Mononuclear cell (primary cell): ENCODE data around the gene LDB2. TPM values are rescaled to one million over a fixed set of nuclear protein-coding genes. Genes with fewer than 3 reads are reported as not detected.

Experiments
- H3K27me3 ChIP-seq: 2 replicates; pipeline ENCODE4 v1.6.0; 2011; ENCODE audit warnings: low read length, control low read depth; ENCODE audit not compliant: insufficient read depth
- H3K4me1 ChIP-seq: 2 replicates; pipeline ENCODE4 v1.5.1; 2011; ENCODE audit warnings: mild to moderate bottlenecking, low read length, control low read depth; ENCODE audit not compliant: insufficient read depth
- H3K4me3 ChIP-seq: 2 replicates; pipeline ENCODE4 v1.5.1; 2011; ENCODE audit warnings: mild to moderate bottlenecking, low read length, moderate library complexity
- H3K9me3 ChIP-seq: 2 replicates; pipeline ENCODE4 v1.5.1; 2011; ENCODE audit warnings: low read depth, mild to moderate bottlenecking, control low read depth, low read length
- total RNA-seq: library from RNA; depleted of rRNA; stranded (reverse); fragments of >200 nt; gene quantifications from one replicate; pipeline ENCODE4 v1.2.3, GENCODE V29; 2012

The LDB2 gene
- total RNA-seq, 1 donor = 0.52 TPM

DNA sequence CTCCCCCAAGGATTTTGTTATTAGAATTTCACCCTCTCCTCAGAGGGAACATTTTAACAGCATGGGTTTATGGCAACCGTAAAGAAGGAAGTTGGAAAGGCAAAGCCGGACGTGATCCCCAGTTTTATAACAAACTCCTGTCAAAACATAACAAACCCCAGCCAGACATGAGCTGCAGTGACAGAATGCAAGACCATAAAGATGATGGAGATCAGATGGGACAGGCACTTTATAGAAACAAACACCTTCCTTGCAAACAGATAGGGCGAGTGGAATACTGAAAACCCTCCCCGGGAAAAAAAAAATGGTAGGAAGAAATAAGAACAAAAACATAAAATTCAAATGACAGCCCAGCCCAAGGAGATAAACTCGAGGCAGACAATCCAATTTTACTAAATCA lies 281.4 kb downstream of the LDB2 start:
- Histone ChIP-seq H3K4me3 (no peak overlapping the region), H3K9me3 (no peaks in the 10 kb centered on the region), H3K4me1 (no peaks in the 10 kb centered on the region), H3K27me3 (no peaks in the 10 kb centered on the region)

DNA sequence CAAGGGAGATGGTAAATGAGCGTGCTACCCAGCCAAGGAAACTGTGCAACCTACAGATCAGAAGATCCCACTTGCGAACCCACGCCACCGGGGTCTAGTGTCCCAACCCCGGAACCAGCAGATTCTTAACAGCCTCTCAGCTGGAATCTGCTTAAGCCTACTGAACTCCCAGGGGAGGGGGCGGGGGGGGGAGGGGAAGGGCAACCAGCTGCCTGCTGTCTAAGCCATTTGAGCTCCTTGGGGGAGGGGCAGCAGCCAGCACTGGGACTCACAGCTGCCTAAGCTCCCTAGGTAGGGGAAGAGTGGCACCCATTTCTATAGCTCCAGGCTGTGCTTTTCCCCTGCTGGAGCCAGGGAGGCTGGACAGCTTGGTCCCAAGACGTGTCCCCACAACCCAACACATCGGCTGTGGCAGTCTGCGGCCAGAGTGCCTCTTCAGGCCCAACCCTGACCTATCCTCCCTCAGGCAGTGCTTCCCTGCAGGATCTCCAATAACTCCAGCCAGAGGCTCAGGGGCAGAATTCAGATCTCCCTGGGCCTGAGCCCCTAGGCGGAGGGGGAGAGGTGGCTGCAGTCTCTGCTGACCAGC lies 289.2 kb downstream of the LDB2 start:
- Histone ChIP-seq H3K9me3 (no peaks in the 10 kb centered on the region), H3K4me1 (no peaks in the 10 kb centered on the region), H3K27me3 (no peaks in the 10 kb centered on the region), H3K4me3 (no peak overlapping the region)

DNA sequence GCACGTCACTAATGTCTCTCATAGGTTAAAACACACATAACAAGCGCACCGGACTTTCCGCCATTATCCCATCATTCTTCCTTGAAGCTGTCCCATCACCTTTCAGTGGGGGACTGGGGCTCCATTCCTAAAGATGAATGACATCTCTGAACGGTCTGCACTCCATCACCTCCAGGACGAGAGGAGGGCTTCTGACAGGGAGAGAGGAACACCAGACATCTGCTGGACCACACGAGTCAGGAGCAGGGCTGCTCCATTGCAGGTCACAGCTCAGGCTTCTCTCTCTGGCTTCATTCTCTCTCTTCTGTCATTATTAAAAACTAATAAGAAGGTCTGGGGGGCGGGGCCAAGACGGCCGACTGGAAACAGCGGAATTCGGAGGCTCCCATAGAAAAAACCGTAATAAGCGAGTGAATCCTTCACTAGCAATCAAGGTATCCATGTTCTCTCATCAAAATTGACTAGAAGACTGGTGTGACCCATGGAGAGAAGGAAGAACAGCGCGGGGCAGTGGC lies 289.8 kb downstream of the LDB2 start:
- Histone ChIP-seq H3K9me3 (no peaks in the 10 kb centered on the region), H3K4me3 (no peak overlapping the region), H3K4me1 (no peaks in the 10 kb centered on the region), H3K27me3 (no peaks in the 10 kb centered on the region)

DNA sequence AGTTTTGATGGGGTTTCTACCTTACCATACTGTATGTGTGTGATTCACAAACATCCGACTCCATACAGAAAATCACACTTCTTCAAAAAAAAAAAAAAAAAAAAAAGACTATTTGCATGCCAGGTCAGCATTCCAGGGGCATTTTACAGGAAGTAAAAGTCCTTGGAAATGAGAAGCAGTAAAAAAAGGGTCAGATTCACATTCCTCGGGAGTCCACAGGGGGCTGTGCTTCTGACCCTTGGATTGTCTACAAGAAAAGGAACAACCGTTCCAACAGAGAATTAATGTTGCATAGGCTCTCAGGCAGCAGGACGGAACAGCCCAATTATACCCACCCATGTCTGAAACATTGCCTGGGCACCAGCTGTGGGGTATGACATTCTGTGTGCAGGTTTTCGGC lies 290.3 kb downstream of the LDB2 start:
- Histone ChIP-seq H3K9me3 (no peaks in the 10 kb centered on the region), H3K27me3 (no peaks in the 10 kb centered on the region), H3K4me1 (no peaks in the 10 kb centered on the region)

DNA sequence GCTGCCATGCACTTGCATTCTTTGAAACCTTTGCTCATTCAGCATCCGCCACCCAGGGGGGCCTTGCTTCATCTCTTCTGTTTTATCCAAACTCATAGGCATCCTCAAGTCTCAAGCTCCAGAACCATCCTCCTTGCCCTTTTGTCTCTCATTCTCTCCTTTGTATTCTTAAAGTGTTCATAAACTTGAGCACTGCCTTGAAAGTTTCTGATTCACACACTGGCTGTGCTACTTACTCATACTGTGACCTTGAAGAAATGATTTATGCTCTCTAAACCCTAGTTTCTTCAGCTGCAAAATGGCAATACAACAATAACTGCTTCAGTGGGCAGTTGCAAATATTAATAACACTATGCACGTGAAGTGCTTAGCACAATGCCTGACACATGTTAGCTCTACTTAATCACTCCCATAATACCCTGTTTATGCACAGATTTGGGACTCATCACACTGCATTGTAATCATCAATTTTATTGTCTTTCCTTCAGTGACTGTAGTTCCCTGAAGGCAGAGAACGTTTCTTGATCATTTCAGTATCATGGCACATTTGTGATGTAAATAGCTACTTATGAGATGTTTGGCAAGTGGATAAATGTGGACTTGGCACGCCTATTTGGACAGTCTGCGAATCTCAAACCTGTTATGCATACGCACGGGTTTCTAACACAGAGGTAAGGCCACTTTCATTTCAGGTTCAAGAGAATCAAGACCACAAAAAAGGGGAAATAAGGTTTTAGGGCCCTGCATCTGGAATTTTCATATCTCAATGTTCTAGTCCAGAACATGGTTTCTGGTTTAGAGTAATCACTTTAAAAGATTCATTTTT lies 291.0 kb downstream of the LDB2 start:
- no peaks in the 10 kb centered on the region for H3K27me3 ChIP-seq
- no peak overlapping the region for H3K4me3 ChIP-seq
- no peaks in the 10 kb centered on the region for H3K4me1 ChIP-seq
- no peaks in the 10 kb centered on the region for H3K9me3 ChIP-seq

More for the DNA sequence above, 290.3 kb downstream of the LDB2 start:
- H3K4me3 ChIP-seq = no peak overlapping the region

DNA sequence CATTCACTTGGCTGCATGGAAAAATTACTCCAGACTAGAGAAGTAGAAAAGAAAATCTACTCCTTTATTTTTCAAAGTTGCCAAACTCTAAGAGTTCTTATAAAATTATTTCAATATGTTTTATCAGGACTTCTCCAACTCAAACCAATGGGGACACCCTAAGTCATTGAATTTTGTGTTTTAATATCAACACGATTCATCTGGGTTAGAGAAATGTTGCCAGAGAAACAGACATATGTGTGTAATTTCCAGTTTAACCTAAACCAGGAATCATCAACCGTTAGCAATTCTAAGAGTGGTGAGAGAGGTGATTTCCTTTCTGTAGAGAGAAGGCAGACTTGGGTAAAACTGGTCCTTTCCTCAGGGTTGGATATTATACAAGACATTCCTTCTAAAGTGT lies 291.8 kb downstream of the LDB2 start:
- H3K4me3 ChIP-seq = no peak overlapping the region
- no peaks in the 10 kb centered on the region for H3K9me3 ChIP-seq
- no peaks in the 10 kb centered on the region for H3K4me1 ChIP-seq
- H3K27me3 ChIP-seq = no peaks in the 10 kb centered on the region

DNA sequence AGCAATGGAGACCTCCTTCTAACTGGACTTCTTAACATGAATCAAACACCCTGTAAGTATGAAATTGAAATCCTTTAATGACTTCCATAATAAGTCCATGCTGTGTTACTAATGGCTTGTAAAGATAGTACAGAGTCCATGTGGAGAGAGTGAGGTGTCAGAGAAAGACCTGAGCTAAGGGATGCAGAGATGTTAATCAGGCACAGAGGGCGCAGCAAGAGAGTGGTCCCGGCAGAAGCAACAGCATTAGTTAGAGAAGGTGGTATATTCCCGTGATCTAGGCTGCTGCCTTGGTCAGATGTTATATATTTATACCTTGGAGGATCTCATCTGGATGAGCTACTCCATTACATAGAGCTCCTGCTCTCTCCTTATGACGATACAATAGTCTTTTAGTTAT lies 295.3 kb downstream of the LDB2 start:
- H3K4me3 ChIP-seq = no peak overlapping the region
- H3K27me3 ChIP-seq = no peaks in the 10 kb centered on the region
- no peaks in the 10 kb centered on the region for H3K4me1 ChIP-seq
- H3K9me3 ChIP-seq = no peaks in the 10 kb centered on the region

DNA sequence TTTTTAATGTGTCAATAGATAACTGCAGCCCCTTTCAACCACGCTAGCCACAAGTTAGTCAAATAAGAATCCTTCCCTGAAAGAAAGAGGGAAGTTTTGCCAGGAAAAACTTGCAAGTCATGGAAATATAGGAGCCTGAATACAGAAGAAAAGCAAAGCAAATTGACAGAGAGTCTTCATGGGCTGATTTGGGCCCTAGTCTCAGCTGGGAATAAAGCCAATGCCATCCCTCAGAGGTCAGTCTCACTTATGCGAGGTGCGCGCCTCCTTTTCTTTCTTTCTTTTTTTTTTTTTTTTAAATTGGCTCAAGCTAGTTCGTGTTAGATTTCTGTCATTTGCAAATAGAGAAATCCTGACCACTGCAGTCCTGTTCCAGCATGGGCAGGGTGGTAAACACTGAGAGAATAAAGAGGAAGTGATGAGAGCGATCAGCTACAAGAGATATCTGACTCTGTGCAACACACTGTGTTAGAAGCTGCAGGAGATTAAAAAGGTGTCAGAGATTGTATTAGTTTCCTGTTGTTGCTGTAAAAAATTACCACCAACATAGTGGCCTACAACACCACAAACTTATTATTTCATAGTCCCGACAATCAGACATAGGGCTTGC lies 299.7 kb downstream of the LDB2 start:
- Histone ChIP-seq H3K4me1 (no peaks in the 10 kb centered on the region), H3K4me3 (no peak overlapping the region)

DNA sequence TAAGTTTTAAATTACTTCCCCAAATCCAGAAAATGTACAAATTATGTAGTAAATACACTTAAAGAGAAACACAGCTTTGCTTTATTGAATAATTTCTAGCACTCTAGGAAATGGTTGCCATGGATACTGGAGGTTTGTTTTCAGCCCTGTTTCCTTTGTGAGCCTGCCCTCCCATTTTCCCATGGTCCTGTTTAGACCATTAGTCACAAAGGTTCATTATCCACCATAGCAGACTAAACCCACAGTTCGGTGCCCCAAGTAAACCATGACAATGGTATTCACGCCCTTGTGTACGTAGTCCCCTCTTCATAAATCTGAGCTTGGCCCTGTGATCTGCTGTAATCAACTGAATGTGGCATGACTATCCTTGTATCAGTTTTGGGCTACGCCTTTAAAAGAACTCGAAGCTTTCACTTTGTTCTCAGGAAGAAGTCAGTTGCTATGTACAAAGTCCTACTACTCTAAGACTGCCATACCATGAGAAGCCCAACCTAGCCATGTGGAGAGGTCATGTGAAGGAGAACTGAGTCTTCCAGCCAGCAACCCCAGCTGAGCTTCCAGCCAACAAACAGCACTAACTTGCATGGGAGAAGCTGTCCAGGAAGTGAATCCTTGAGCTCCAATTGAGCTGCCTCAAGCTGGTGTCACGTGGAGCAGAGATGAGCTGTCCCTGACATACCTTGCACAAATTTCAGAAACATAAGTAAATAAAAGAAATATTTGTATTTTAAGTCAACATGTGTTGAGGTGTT lies 300.4 kb downstream of the LDB2 start:
- H3K27me3 ChIP-seq = no peaks in the 10 kb centered on the region
- H3K4me1 ChIP-seq = no peaks in the 10 kb centered on the region
- no peaks in the 10 kb centered on the region for H3K9me3 ChIP-seq

More for the DNA sequence above, 299.7 kb downstream of the LDB2 start:
- H3K9me3 ChIP-seq = no peaks in the 10 kb centered on the region
- no peaks in the 10 kb centered on the region for H3K27me3 ChIP-seq

DNA sequence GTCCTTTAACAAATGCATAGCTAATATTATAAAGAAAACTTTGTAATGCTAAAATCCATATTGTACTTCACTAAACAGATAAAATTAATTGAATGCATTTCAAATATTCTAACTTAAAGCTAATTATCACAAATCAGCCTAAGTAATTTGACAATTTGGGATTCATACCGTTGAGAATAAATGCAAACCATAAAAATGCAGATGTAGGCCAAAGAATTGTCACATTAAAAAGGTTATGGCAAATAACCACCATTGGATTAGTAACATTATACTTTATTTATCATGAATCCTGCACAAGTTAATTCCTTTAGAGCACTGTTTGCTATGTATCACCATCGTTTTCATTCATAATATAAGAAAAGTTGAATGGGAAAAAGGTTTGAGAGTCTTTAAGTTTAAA lies 301.0 kb downstream of the LDB2 start:
- Histone ChIP-seq H3K4me3 (no peak overlapping the region), H3K9me3 (no peaks in the 10 kb centered on the region), H3K27me3 (no peaks in the 10 kb centered on the region), H3K4me1 (no peaks in the 10 kb centered on the region)

More for the DNA sequence above, 300.4 kb downstream of the LDB2 start:
- H3K4me3 ChIP-seq = no peak overlapping the region

DNA sequence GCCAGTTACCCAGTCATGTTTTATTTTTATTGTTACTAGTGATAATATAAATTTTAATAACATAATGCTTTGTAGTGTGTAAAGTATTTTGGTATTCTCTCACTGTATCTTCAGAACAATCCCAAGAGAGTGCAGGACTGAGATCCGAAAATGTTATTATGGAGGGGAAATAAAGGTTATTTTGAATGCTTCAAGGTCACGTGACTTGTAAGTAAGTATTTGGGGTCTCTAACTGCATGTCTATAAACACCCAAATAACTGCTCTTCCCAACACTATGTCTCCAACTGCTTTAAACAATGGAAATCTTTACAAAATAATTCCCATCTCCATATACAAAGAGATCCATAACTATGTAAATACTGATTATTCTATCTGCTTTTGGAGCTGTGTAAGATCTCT lies 302.2 kb downstream of the LDB2 start:
- Histone ChIP-seq H3K27me3 (no peaks in the 10 kb centered on the region), H3K4me1 (no peaks in the 10 kb centered on the region), H3K4me3 (no peak overlapping the region), H3K9me3 (no peaks in the 10 kb centered on the region)

DNA sequence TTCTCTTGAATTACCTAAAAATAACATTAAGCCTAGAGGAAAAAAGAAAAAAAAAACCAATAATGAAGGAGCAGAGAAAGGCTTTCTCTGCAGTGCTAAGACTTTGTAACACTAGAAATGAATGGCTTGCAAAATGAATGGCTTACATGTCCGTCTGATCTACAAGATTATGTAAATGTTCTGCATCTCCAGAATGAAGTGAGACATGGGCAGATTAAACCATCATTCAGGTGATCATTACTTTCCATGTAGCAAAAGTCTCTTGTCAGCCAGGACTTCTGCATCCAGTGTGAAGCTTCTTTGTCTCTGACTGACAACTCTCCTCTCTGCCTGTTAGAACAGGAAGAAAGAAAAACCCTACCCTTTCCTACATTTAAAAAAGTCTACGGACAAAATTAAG lies 304.3 kb downstream of the LDB2 start:
- Histone ChIP-seq H3K9me3 (no peaks in the 10 kb centered on the region), H3K4me3 (no peak overlapping the region), H3K4me1 (no peaks in the 10 kb centered on the region), H3K27me3 (no peaks in the 10 kb centered on the region)

DNA sequence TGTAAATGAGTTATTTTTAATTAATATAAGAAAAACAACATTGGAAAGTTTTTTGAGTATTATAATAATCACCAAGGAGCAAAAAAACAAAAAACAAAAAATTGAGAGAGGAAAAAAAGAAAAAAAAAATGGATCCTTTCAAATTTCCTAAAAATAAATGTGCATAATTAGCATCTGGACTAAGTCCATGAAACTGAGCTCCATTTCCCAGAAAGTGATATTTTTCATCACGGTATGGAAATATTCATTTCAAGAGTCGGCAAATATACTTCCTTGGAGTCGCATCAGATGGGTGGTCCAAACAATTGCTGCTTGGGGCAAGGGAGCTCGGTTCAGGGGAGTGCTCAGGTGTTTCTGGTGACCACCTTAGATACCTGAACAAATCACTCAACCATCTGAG lies 305.1 kb downstream of the LDB2 start:
- H3K4me1 ChIP-seq = no peaks in the 10 kb centered on the region
- no peak overlapping the region for H3K4me3 ChIP-seq
- H3K27me3 ChIP-seq = no peaks in the 10 kb centered on the region
- H3K9me3 ChIP-seq = no peaks in the 10 kb centered on the region

DNA sequence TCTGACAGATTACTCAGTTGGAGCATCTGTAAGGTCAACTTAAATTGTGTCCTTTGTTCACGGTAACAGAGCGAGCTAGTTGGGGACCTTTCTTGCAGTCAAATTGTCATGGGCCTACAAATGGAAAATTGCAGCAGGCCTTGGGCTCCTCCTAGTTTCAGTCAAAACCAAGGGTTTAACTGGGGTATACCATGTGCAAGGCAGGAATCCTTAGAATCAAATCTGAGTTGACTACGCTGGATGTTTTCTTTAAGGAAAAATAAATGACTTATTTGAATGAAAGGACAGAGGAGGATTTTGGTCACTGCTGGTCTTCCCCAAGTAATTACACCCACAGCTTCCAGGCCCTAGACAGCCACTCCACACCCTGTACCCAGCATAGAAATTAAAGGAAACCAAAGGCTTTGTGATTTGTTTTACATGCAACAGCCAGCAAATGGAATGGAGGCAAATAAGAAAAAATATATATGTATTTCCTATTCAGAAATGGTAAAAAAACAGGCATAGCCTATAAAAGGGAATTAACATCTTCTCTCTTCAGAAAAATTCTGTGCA lies 307.1 kb downstream of the LDB2 start:
- H3K4me3 ChIP-seq = no peak overlapping the region
- no peaks in the 10 kb centered on the region for H3K27me3 ChIP-seq
- H3K4me1 ChIP-seq = no peaks in the 10 kb centered on the region
- H3K9me3 ChIP-seq = no peaks in the 10 kb centered on the region

DNA sequence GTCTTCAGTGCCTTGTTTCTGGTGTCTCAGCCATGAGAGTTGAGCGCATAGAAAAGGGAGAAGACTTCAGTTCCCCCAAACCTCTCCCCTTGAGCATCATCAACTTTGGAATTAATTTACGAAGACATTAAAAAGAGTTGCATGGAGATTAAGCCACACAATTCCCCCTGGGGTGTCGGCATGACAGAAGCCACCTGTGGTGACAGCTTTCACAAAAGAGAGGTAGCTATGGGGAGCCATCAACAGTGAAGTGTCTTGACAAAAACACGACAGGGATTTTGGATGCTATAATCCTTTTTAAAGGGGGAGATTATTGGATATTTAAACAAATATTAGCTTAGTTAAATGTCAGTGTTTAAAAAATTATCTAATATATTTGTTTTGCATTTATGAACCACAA lies 307.6 kb downstream of the LDB2 start:
- Histone ChIP-seq H3K4me1 (no peaks in the 10 kb centered on the region), H3K27me3 (no peaks in the 10 kb centered on the region), H3K9me3 (no peaks in the 10 kb centered on the region), H3K4me3 (no peak overlapping the region)
